SK-N-SH (cell line): ENCODE measurements around the gene DDC. TPM values are rescaled to one million over a fixed set of nuclear protein-coding genes. Genes with fewer than 3 reads are reported as not detected.

ENCODE experiments used
- CTCF ChIA-PET: fragments of 300-600, 350-600 bp; formaldehyde crosslinking; extraction: SDS; loops from one replicate; lab custom pipeline; 2021; lab: Yijun Ruan, JAX
- POLR2A ChIA-PET: fragments of 350-600 bp; sonication (Branson Sonifier 250); formaldehyde crosslinking; extraction: SDS; loops from one replicate; lab custom pipeline; 2020; ENCODE audit warnings: antibody characterized with exemption, inconsistent platforms; lab: Yijun Ruan, JAX
- DNase-seq: peaks from one replicate; pipeline ENCODE4 v3.0.0; 2012
- H2AFZ ChIP-seq: fragments of 200-600 bp; sonication (generic); 2 replicates; pipeline ENCODE4 v1.8.1; 2016; ENCODE audit warnings: antibody characterized with exemption, mild to moderate bottlenecking, low read depth
- H3F3A ChIP-seq: fragments of 200-600 bp; sonication (generic); replicated peaks from 2 replicates; pipeline ENCODE3; 2016; ENCODE audit warnings: antibody characterized with exemption, mild to moderate bottlenecking; ENCODE audit not compliant: insufficient read depth
- H3K27ac ChIP-seq, 2 experiments: fragments of 200-500 bp in 1 of 2; fragments of 200-600 bp in 1 of 2; sonication (Bioruptor generic) in 1 of 2; sonication (generic), shearing (Covaris generic) in 1 of 2; 2 replicates each; pipeline versions ENCODE4 v1.5.1 to v1.6.1; 2014 to 2016; ENCODE audit warnings: low read depth in 2 of 2, inconsistent platforms in 1 of 2, low read length in 1 of 2, mild to moderate bottlenecking in 1 of 2, mixed read lengths in 1 of 2
- H3K27me3 ChIP-seq: fragments of 200-600 bp; sonication (generic), shearing (Covaris generic); 2 replicates; pipeline ENCODE4 v1.6.1; 2016; ENCODE audit warnings: mixed run types; ENCODE audit not compliant: insufficient read depth
- H3K36me3 ChIP-seq, 2 experiments: fragments of 200-500 bp in 1 of 2; fragments of 200-600 bp in 1 of 2; sonication (Bioruptor generic) in 1 of 2; sonication (generic) in 1 of 2; replicated peaks in 1 of 2; 2 replicates each; pipeline versions ENCODE3 to v1.5.1; 2014 to 2016; ENCODE audit warnings: low read length in 1 of 2, mild to moderate bottlenecking in 1 of 2; ENCODE audit not compliant: insufficient read depth in 2 of 2, control insufficient read depth in 1 of 2
- H3K4me1 ChIP-seq, 2 experiments: fragments of 200-500 bp in 1 of 2; fragments of 200-600 bp in 1 of 2; sonication (Bioruptor generic) in 1 of 2; sonication (generic), shearing (Covaris generic) in 1 of 2; 2 replicates each; pipeline versions ENCODE4 v1.5.1 to v1.6.1; 2014 to 2016; ENCODE audit warnings: low read depth in 1 of 2, low read length in 1 of 2, mixed run types in 1 of 2; ENCODE audit not compliant: insufficient read depth in 2 of 2, control insufficient read depth in 1 of 2
- H3K4me2 ChIP-seq: fragments of 200-600 bp; sonication (generic), shearing (Covaris generic); 2 replicates; pipeline ENCODE4 v1.6.1; 2017; ENCODE audit warnings: mixed run types
- H3K4me3 ChIP-seq, 2 experiments: fragments of 200-500 bp in 1 of 2; fragments of 200-600 bp in 1 of 2; sonication (Bioruptor generic) in 1 of 2; sonication (generic), shearing (Covaris generic) in 1 of 2; 2 replicates each; pipeline versions ENCODE4 v1.5.1 to v1.8.1; 2014 to 2016; ENCODE audit warnings: low read depth in 2 of 2, inconsistent platforms in 1 of 2, low read length in 1 of 2, mild to moderate bottlenecking in 1 of 2, mixed read lengths in 1 of 2, moderate library complexity in 1 of 2
- H3K79me2 ChIP-seq: fragments of 200-600 bp; sonication (generic); 2 replicates; pipeline ENCODE4 v1.8.1; 2017; ENCODE audit warnings: mild to moderate bottlenecking; ENCODE audit not compliant: insufficient read depth
- H3K9ac ChIP-seq: fragments of 200-600 bp; sonication (generic); 2 replicates; pipeline ENCODE4 v1.6.1; 2017; ENCODE audit warnings: mixed run types
- H3K9me2 ChIP-seq: fragments of 200-600 bp; sonication (generic); 2 replicates; pipeline ENCODE4 v1.6.1; 2017; ENCODE audit warnings: mixed run types
- H3K9me3 ChIP-seq: fragments of 200-600 bp; sonication (generic); 2 replicates; pipeline ENCODE4 v1.6.1; 2017; ENCODE audit warnings: mixed run types, mild to moderate bottlenecking, moderate library complexity
- H4K20me1 ChIP-seq: fragments of 200-600 bp; sonication (generic); 2 replicates; pipeline ENCODE4 v1.6.1; 2017; ENCODE audit warnings: mild to moderate bottlenecking, mixed run types; ENCODE audit not compliant: insufficient read depth
- CHD2 ChIP-seq: fragments of 150-350 bp; IDR thresholded peaks from 2 replicates; pipeline ENCODE4 v1.6.1; 2018; ENCODE audit warnings: low read length; ENCODE audit not compliant: partially characterized antibody
- ELF1 ChIP-seq: IDR thresholded peaks from 2 replicates; pipeline ENCODE4 v1.4.0; 2012
- EP300 ChIP-seq, 2 experiments: IDR thresholded peaks; 2 replicates each; pipeline versions ENCODE4 v1.4.0 to v1.6.1; 2012; ENCODE audit warnings: borderline replicate concordance in 1 of 2, low read depth in 1 of 2, low read length in 1 of 2
- EZH2phosphoT487 ChIP-seq: fragments of 200-600 bp; sonication (generic); IDR thresholded peaks from 2 replicates; pipeline ENCODE4 v1.6.1; 2017; ENCODE audit warnings: low read depth, mixed run types, mild to moderate bottlenecking, antibody characterized with exemption, moderate library complexity, borderline replicate concordance
- FOSL2 ChIP-seq: IDR thresholded peaks from 2 replicates; pipeline ENCODE4 v1.4.0; 2012; ENCODE audit warnings: low read depth, mild to moderate bottlenecking, moderate library complexity, borderline replicate concordance
- FOXM1 ChIP-seq: IDR thresholded peaks from 2 replicates; pipeline ENCODE4 v1.4.0; 2012; ENCODE audit warnings: low read depth, mild to moderate bottlenecking
- IRF3 ChIP-seq: fragments of 150-350 bp; IDR thresholded peaks from 2 replicates; pipeline ENCODE4 v1.6.1; 2016; ENCODE audit warnings: mild to moderate bottlenecking, low read depth, low read length
- MAX ChIP-seq: IDR thresholded peaks from 2 replicates; pipeline ENCODE4 v1.4.0; 2012; ENCODE audit warnings: low read depth
- NFIC ChIP-seq: IDR thresholded peaks from 2 replicates; pipeline ENCODE4 v1.4.0; 2012; ENCODE audit warnings: borderline replicate concordance
- PBX3 ChIP-seq: IDR thresholded peaks from 2 replicates; pipeline ENCODE4; 2012
- POLR2AphosphoS5 ChIP-seq: IDR thresholded peaks from 2 replicates; pipeline ENCODE4 v1.6.1; 2012; ENCODE audit warnings: low read depth, low read length
- RAD21 ChIP-seq: IDR thresholded peaks from 2 replicates; pipeline ENCODE4 v1.6.1; 2012; ENCODE audit warnings: mild to moderate bottlenecking, low read length
- REST ChIP-seq: IDR thresholded peaks from 2 replicates; pipeline ENCODE4 v1.6.1; 2012; ENCODE audit warnings: mild to moderate bottlenecking, low read depth, low read length, moderate library complexity
- TAF1 ChIP-seq: IDR thresholded peaks from 2 replicates; pipeline ENCODE4 v1.6.1; 2012; ENCODE audit warnings: low read depth, mild to moderate bottlenecking, low read length, moderate library complexity, borderline replicate concordance
- USF1 ChIP-seq: IDR thresholded peaks from 2 replicates; pipeline ENCODE4 v1.4.0; 2012; ENCODE audit warnings: low read depth, borderline replicate concordance
- YY1 ChIP-seq: IDR thresholded peaks from 2 replicates; pipeline ENCODE4 v1.4.0; 2012; ENCODE audit warnings: low read depth, mild to moderate bottlenecking
- WGBS: methylation state at CpG from one replicate; pipeline ENCODE4 v1.1.6; 2017; ENCODE audit warnings: low lambda C conversion rate; 5-methylcytosine and 5-hydroxymethylcytosine counted together
- polyA plus RNA-seq, 3 experiments: library from polyadenylated mRNA; depleted of rRNA; stranded (reverse); fragments of >200 nt; gene quantifications; 2 replicates each; pipeline ENCODE4 v1.2.3, GENCODE V29; 2012

Gene DDC
- polyA plus RNA-seq, 1 of the 3 experiments (the other 2 are of a cell fraction), result 1.8 TPM

GRCh38 chr7:50497968-50498367 lies 67.2 kb downstream of the DDC start:
- H3K36me3 ChIP-seq, result peaks cover 0 to 3% of the 10 kb centered on the region in 2 experiments
- H4K20me1 ChIP-seq, result no peaks in the 10 kb centered on the region
- peak; percentile 32 for DNase-seq
- H3K9me2 ChIP-seq, result no peaks in the 10 kb centered on the region
- no peaks in the 10 kb centered on the region for H3F3A ChIP-seq
- no peak overlapping the region for H3K9ac ChIP-seq
- peaks cover 0 to 74% of the 10 kb centered on the region in 2 experiments; a peak in 2 of 4 replicates for H3K4me1 ChIP-seq
- ChIA-PET CTCF (interaction anchor here (1.1 to 6.1 kb wide), 10 partner anchors 11 to 182 kb away, joined by 3 to 50 read pairs (median 4); no protein-coding TSS in a partner anchor), POLR2A (interaction anchor here (0.7 to 3.9 kb wide), 7 partner anchors 10 to 64 kb away, joined by 3 to 101 read pairs (median 18); no protein-coding TSS in a partner anchor)
- H3K79me2 ChIP-seq, result no peaks in the 10 kb centered on the region
- H3K4me2 ChIP-seq, result no peak overlapping the region
- 21% methylated on average over 5 of the region's 5 CpGs for WGBS
- H3K27me3 ChIP-seq, result no peaks in the 10 kb centered on the region
- no peak overlapping the region for H2AFZ ChIP-seq
- no peak overlapping the region for H3K4me3 ChIP-seq
- no peak for TF ChIP-seq USF1
- TF ChIP-seq REST, result no peak
- TF ChIP-seq RAD21, result 0 out of 2 replicates have a peak, but pooled peaks have one; percentile 21
- peak in 1 of 2 experiments; percentile 81; a peak in 2 of 4 replicates for TF ChIP-seq EP300 (IDR thresholded peaks at IDR 0.05; ENCODE audit: borderline replicate concordance in 1 of 2, low read depth in 1 of 2, low read length in 1 of 2)
- peak; percentile 55 for TF ChIP-seq CHD2
- TF ChIP-seq PBX3, result no peak
- no peak for TF ChIP-seq FOXM1
- no peak for TF ChIP-seq ELF1
- no peak for TF ChIP-seq IRF3
- no peak for TF ChIP-seq NFIC
- no peak for TF ChIP-seq EZH2phosphoT487
- TF ChIP-seq MAX, result no peak
- TF ChIP-seq FOSL2, result no peak
- TF ChIP-seq YY1, result no peak
- TF ChIP-seq TAF1, result no peak
- TF ChIP-seq POLR2AphosphoS5, result no peak
- peak overlapping the region; percentile 25 to 100; a peak in 3 of 4 replicates for H3K27ac ChIP-seq
- no peaks in the 10 kb centered on the region for H3K9me3 ChIP-seq
